ENCODE results near the gene ZNF655. TPM values are rescaled to one million over a fixed set of nuclear protein-coding genes. Genes with fewer than 3 reads are reported as not detected.

ZNF655 gene
- total RNA-seq, 4 donors from 2014 or later = 37.1 to 142 (median 99.9) TPM

DNA sequence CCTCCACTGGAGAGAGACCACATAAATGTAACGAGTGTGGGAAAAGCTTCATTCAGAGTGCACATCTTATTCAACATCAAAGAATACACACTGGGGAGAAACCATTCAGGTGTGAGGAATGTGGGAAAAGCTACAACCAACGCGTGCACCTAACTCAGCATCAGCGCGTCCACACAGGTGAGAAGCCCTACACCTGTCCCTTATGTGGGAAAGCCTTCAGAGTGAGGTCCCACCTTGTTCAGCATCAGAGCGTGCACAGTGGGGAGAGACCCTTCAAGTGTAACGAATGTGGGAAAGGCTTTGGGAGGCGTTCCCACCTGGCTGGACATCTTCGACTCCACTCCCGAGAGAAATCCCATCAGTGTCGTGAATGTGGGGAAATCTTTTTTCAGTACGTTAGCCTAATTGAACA, 27.1 kb upstream of the ZNF655 start:
- DNase-seq = no peak
- H3K36me3 ChIP-seq = peaks cover 0 to 4% of the 10 kb centered on the region in 2 donors
- H3K9me3 ChIP-seq = peaks cover 3 to 24% of the 10 kb centered on the region in 2 donors

DNA sequence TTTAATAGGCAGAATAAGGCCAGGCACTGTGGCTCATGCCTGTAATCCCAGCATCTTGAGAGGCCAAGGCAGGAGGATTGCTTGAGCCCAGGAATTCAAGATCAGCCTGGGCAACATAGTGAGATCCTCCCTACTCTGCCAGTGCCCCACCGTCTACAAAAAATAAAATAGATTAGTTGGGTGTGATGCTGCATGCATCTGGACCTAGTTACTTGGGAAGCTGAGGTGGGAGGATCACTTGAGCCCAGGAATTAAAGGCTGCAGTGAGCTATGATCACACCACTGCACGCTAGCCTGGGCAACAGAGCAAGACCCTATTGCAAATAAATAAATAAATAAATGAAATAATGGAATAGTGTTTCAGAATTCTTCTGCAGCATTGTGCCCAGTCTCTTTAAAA, 22.8 kb upstream of the ZNF655 start:
- H3K9me3 ChIP-seq = peaks cover 3 to 24% of the 10 kb centered on the region in 2 donors
- no peaks in the 10 kb centered on the region for H3K36me3 ChIP-seq

More for the DNA sequence above, 27.1 kb upstream of the ZNF655 start:
- TF ChIP-seq POLR2A (IDR thresholded peaks at IDR 0.05) = no peak
- TF ChIP-seq, protein P1, sequence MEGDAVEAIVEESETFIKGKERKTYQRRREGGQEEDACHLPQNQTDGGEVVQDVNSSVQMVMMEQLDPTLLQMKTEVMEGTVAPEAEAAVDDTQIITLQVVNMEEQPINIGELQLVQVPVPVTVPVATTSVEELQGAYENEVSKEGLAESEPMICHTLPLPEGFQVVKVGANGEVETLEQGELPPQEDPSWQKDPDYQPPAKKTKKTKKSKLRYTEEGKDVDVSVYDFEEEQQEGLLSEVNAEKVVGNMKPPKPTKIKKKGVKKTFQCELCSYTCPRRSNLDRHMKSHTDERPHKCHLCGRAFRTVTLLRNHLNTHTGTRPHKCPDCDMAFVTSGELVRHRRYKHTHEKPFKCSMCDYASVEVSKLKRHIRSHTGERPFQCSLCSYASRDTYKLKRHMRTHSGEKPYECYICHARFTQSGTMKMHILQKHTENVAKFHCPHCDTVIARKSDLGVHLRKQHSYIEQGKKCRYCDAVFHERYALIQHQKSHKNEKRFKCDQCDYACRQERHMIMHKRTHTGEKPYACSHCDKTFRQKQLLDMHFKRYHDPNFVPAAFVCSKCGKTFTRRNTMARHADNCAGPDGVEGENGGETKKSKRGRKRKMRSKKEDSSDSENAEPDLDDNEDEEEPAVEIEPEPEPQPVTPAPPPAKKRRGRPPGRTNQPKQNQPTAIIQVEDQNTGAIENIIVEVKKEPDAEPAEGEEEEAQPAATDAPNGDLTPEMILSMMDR (IDR thresholded peaks at IDR 0.05) = no peak
- intact Hi-C loops (cut with DNase I; ENCODE audit: low total_unique reads) = no loop called here
- no peaks in the 10 kb centered on the region for H3K27me3 ChIP-seq
- H3K4me1 ChIP-seq = no peaks in the 10 kb centered on the region
- H3K27ac ChIP-seq = no peak overlapping the region
- H3K4me3 ChIP-seq = no peak overlapping the region

DNA sequence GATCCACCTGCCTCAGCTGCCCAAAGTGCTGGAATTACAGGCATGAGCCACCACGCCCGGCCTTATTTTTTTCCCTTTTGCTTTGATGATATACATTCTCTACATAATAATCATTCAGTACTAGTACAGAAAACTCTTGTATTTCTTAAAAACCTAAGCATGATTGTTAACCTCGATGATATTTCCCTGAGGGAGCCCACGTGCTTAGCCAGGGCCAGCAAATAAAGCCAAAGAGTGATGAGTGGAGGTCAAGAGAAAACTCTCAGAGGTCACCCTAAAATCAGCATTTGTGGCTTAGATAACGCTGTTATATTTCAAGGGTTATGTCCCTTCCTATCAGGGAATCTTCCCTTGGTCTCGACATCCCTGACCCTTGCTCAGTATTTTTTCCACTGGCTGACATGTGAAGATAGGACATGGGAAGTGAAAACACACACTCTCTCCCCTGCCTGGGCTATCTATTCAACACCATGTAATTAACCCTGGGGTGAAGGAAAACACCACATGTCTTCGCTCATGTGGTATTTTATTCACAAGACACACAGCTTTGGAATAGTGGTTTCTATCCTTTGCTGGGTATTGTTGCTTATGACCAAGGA, 19.1 kb upstream of the ZNF655 start:
- Histone ChIP-seq H3K27me3 (no peaks in the 10 kb centered on the region), H3K4me3 (no peak overlapping the region), H3K4me1 (no peaks in the 10 kb centered on the region), H3K9me3 (peaks cover 0 to 7% of the 10 kb centered on the region in 2 donors), H3K36me3 (no peaks in the 10 kb centered on the region), H3K27ac (no peak overlapping the region)
- TF ChIP-seq, protein P1 (IDR thresholded peaks at IDR 0.05) = no peak
- TF ChIP-seq POLR2A (IDR thresholded peaks at IDR 0.05) = no peak
- DNase-seq = no peak
- intact Hi-C loops (cut with DNase I; ENCODE audit: low total_unique reads) = no loop called here

More for the DNA sequence above, 22.8 kb upstream of the ZNF655 start:
- Histone ChIP-seq H3K27ac (no peak overlapping the region), H3K27me3 (no peaks in the 10 kb centered on the region), H3K4me3 (no peak overlapping the region), H3K4me1 (no peaks in the 10 kb centered on the region)
- intact Hi-C loops (cut with DNase I; ENCODE audit: low total_unique reads) = no loop called here
- no peak for TF ChIP-seq POLR2A (IDR thresholded peaks at IDR 0.05)
- TF ChIP-seq, protein P1 (IDR thresholded peaks at IDR 0.05) = no peak
- DNase-seq = no peak

DNA sequence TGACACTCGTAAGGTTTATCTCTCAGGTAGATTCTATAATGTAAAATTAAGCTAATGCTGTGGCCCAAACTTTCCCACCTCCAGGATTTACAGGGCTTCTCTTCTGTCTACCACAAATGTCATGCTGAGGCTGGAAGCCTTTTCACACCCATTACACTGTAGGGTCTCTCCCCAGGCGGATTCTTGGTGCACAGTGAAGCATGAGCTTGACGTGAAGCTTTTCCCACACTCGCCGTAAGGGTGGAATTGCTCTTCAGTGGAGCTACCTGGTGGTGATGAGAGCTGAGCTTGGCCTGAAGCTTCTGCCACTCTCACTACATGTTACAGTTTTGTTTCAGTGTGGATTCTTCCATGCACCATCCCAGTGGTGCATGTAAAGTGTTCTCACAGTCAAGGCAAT, 17.9 kb upstream of the ZNF655 start:
- no peaks in the 10 kb centered on the region for H3K36me3 ChIP-seq
- peaks cover 0 to 7% of the 10 kb centered on the region in 2 donors for H3K9me3 ChIP-seq

DNA sequence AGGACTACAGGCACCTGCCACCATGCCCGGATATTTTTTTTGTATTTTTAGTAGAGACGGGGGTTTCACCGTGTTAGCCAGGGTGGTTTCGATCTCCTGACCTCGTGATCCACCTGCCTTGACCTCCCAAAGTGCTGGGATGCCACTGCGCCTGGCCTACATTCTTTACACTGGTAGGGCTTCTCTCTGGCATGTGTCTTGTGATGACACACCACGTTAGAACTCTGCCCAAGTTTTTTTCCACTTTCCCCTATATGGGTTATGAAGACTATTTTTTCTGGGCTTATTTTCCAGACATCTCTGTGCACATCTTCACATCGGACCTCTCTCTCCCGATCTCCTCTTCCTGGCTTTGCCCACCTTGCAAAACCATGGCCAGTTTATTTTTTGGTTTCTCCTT, 17.2 kb upstream of the ZNF655 start:
- Histone ChIP-seq H3K4me3 (no peak overlapping the region), H3K27ac (no peak overlapping the region), H3K4me1 (no peaks in the 10 kb centered on the region), H3K27me3 (no peaks in the 10 kb centered on the region), H3K36me3 (no peaks in the 10 kb centered on the region), H3K9me3 (peaks cover 0 to 12% of the 10 kb centered on the region in 2 donors)
- no peak for DNase-seq
- intact Hi-C loops (cut with DNase I; ENCODE audit: low total_unique reads) = no loop called here
- TF ChIP-seq, protein P1 (IDR thresholded peaks at IDR 0.05) = no peak
- no peak for TF ChIP-seq POLR2A (IDR thresholded peaks at IDR 0.05)

More for the DNA sequence above, 17.9 kb upstream of the ZNF655 start:
- Histone ChIP-seq H3K4me3 (no peak overlapping the region), H3K27ac (no peak overlapping the region), H3K27me3 (no peaks in the 10 kb centered on the region), H3K4me1 (no peaks in the 10 kb centered on the region)
- intact Hi-C loops (cut with DNase I; ENCODE audit: low total_unique reads) = no loop called here
- DNase-seq = no peak
- TF ChIP-seq POLR2A (IDR thresholded peaks at IDR 0.05) = no peak
- TF ChIP-seq, protein P1 (IDR thresholded peaks at IDR 0.05) = no peak

Measured in uterus (tissue), 4 donors.